ENCODE data around the gene NUP205. TPM values are rescaled to one million over a fixed set of nuclear protein-coding genes. Genes with fewer than 3 reads are reported as not detected.
"Not testable (repeated sequence)": the region's sequence is repeated elsewhere in the genome, so short reads cannot be mapped to it uniquely, and the experiment has no call there.

The NUP205 gene
- total RNA-seq, 8 experiments from 2014 or later = 26.2 to 68.4 (median 32.7) TPM

DNA sequence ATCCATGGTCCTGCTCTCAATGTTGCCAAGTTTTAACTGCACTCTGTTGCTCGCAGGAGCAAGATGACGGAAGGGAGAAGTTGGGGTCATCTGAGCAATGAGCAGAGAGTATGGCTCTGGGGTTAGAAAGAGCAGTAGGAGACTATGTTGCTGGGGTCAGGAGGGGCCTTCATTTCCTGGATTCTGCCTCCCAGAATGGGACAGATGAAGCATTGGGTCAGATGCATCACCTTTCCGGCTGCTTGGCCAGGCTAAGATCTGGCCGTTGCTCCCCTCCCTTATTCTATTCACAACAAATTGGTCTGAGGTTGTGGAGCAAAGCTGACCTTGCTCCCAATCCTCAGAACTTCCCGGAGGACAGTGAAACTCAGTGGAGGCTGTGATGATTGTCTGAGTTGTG is 127.0 kb downstream of the NUP205 start:
- Histone ChIP-seq H3K27ac (no peak overlapping the region), H3K4me3 (no peak overlapping the region), H3K4me1 (replicated peaks in 1 of 2) (no peaks in the 10 kb centered on the region)
- no peak for ATAC-seq (replicated peaks in 6 of 8)
- WGBS, 10 experiments = 80 to 100% (median 90%) methylated on average over 1 to 5 of the region's 5 CpGs; no CpG with 5 or more reads in 1 of the 10 experiments
- in situ Hi-C loops (cut with MboI; ENCODE audit: low pct_unique_long_range_greater_than_20kb in 2 of 9, low sequenced_read_pairs in 9 of 9, unreplicated experiment in 9 of 9) = loop anchor here in 1 of 9 experiments (25.0 kb wide), 1 partner anchor 328 kb away; no protein-coding TSS in a partner anchor

DNA sequence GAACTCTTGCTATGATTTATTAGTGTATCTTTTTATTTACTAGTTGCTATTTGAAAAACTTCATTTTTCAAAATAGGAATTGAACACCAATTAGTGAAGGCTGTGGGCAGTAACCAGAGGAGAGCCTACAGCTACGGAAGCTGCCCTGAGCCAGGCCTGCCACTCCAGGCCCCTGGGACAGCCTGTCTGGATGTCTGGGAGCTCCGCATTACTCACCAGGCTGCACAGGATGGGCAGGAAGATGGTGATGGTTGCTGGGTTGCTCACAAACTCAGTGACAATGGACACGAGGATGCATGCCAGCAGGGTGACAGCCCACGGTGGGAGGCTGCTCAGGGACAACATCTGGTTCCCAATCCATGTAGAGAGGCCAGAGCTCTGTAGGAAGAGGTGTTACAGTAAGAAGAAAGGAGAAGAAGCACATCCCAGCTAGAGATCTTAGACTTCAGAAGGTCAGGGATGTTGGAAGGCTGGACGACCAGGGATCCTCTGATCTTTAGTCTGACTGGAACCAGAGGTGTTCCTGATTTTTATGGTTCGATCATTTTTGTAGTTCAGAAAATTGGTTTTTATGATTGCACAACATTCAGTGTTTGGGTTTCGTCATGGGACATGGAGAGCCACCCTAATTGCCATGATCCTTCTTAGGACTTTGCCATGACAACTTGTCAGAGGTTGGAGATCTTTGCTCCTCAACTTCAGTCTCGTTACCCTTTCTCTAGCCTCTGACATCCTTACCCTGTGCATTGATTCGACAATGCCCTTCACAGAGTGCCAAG is 127.8 kb downstream of the NUP205 start:
- in situ Hi-C loops (cut with MboI; ENCODE audit: low pct_unique_long_range_greater_than_20kb in 2 of 9, low sequenced_read_pairs in 9 of 9, unreplicated experiment in 9 of 9) = loop anchor here in 1 of 9 experiments (25.0 kb wide), 1 partner anchor 327 kb away; no protein-coding TSS in a partner anchor
- H3K27ac ChIP-seq = no peak overlapping the region
- no peak overlapping the region for H3K4me3 ChIP-seq
- no peaks in the 10 kb centered on the region for H3K4me1 ChIP-seq (replicated peaks in 1 of 2)
- no peak for ATAC-seq (replicated peaks in 6 of 8)
- WGBS, 10 experiments = 33 to 100% (median 97%) methylated on average over 1 to 8 of the region's 9 CpGs

DNA sequence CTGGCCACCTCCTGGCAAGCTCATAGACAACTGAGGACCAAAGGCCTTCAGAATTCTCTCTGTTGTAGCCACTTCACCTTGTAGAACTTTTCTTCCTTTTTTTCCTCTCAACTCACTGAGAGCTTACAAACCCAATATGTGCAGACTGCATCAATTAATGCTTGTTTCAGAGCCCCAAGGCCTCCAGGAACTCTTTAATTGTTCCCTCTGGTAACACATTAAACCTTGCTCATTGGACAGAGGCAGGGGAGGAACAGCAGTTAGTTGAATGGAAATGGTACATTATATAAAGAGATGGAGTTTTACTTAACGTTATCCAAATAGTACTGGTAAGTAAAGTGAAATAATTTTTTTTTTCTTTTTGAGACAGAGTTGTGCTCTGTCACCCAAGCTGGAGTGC is 129.7 kb downstream of the NUP205 start:
- 0 to 60% (median 0%) methylated on average over 1 of the region's 1 CpG; no CpG with 5 or more reads in 2 of the 10 experiments for WGBS, 10 experiments
- in situ Hi-C loops (cut with MboI; ENCODE audit: low pct_unique_long_range_greater_than_20kb in 2 of 9, low sequenced_read_pairs in 9 of 9, unreplicated experiment in 9 of 9) = loop anchor here in 1 of 9 experiments (25.0 kb wide), 1 partner anchor 325 kb away; no protein-coding TSS in a partner anchor
- Histone ChIP-seq H3K27ac (no peak overlapping the region), H3K4me3 (no peak overlapping the region), H3K4me1 (replicated peaks in 1 of 2) (no peaks in the 10 kb centered on the region)
- ATAC-seq (replicated peaks in 6 of 8) = no peak

DNA sequence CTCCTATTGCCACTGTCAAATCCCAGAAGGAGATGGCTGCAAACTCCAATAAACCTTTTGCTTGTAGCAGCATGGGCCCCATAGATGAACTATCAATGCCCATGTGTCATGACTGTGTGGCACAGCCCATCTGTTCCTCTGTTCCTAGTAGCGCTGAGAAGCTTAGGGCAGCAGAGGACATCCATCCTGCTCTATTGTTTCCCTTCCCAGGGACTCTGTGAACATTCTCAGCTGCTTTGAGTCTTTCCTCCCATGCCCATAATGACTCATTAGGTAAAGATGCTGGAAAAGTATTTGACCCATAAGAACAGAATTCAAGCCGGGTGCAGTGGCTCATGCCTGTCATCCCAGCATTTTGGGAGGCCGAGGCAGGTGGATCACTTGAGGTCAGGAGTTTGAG is 132.8 kb downstream of the NUP205 start:
- WGBS, 10 experiments = 89 to 100% (median 100%) methylated on average over 1 to 2 of the region's 3 CpGs; no CpG with 5 or more reads in 6 of the 10 experiments
- H3K27ac ChIP-seq = no peak overlapping the region
- in situ Hi-C loops (cut with MboI; ENCODE audit: low pct_unique_long_range_greater_than_20kb in 2 of 9, low sequenced_read_pairs in 9 of 9, unreplicated experiment in 9 of 9) = loop anchor here in 1 of 9 experiments (25.0 kb wide), 1 partner anchor 322 kb away; no protein-coding TSS in a partner anchor

DNA sequence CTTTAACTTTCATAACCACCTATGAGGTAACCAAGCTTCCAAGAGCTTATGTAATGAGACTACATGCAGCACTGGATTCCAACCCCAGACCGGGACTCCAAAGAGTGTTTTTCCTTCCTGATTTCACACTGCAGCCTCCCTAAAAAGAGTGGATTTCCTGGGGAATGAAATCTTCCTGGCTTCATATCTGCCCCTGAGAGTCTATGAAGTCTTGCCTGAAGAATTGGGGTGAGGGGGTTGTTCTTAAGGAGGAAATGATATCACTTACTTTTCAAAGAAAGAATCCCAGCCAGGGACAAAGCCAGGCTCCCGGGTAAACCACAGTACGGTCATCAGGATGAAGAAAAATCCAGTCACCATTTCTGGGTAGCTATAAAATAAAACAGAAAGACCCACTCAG is 134.3 kb downstream of the NUP205 start:
- WGBS, 10 experiments = 49 to 100% (median 82%) methylated on average over 2 to 3 of the region's 3 CpGs; no CpG with 5 or more reads in 2 of the 10 experiments
- ATAC-seq (replicated peaks in 6 of 8) = no peak
- no peak overlapping the region for H3K4me3 ChIP-seq
- in situ Hi-C loops (cut with MboI; ENCODE audit: low pct_unique_long_range_greater_than_20kb in 2 of 9, low sequenced_read_pairs in 9 of 9, unreplicated experiment in 9 of 9) = loop anchor here in 1 of 9 experiments (25.0 kb wide), 1 partner anchor 320 kb away; no protein-coding TSS in a partner anchor
- no peak overlapping the region for H3K27ac ChIP-seq
- H3K4me1 ChIP-seq (replicated peaks in 1 of 2) = no peaks in the 10 kb centered on the region

More for the DNA sequence above, 132.8 kb downstream of the NUP205 start:
- no peak for ATAC-seq (replicated peaks in 6 of 8)
- Histone ChIP-seq H3K4me1 (replicated peaks in 1 of 2) (no peaks in the 10 kb centered on the region), H3K4me3 (no peak overlapping the region)

DNA sequence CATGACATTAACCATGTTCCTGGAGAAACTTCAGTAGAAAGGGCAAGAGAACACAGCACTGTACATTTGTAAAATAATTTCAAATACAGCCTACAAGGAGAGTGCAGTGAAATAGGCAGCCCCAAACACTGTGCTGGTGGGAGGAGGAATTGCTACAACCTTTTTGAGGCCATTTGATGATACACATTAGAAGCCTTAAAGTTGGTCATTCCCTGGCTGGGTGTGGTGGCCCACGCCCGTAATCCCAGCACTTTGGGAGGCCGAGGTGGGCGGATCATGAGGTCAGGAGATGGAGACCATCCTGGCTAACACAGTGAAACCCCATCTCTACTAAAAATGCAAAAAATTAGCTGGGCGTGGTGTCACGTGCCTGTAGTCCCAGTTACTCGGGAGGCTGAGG is 134.9 kb downstream of the NUP205 start:
- not testable (repeated sequence) for H3K27ac ChIP-seq; ATAC-seq (replicated peaks in 6 of 8); H3K4me3 ChIP-seq; H3K4me1 ChIP-seq (replicated peaks in 1 of 2)
- in situ Hi-C loops (cut with MboI; ENCODE audit: low pct_unique_long_range_greater_than_20kb in 2 of 9, low sequenced_read_pairs in 9 of 9, unreplicated experiment in 9 of 9) = loop anchor here in 1 of 9 experiments (25.0 kb wide), 1 partner anchor 320 kb away; no protein-coding TSS in a partner anchor
- WGBS, 10 experiments = 60 to 100% (median 97%) methylated on average over 1 to 6 of the region's 7 CpGs; no CpG with 5 or more reads in 2 of the 10 experiments

DNA sequence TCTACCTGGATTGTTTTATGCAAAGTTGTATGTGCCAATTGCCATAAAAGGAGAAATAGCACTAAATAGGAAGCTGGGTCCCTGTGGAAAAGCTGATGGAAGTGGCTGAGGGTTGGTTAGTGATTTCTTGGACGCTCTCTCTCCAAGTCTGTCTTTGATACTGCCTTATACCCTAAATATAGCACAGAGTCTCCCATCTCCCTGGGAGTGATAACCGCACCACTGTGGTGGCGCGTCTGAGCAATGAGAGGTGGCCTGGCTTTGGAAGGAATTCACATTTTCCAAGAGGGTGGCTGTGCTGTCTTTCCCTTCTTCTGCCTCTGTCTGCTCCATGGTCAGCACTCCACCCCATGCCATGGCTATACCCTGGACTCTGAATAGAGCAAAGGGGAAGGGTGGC is 135.8 kb downstream of the NUP205 start:
- WGBS, 10 experiments = 86 to 100% (median 100%) methylated on average over 1 of the region's 4 CpGs; no CpG with 5 or more reads in 6 of the 10 experiments
- Histone ChIP-seq H3K4me3 (no peak overlapping the region), H3K27ac (no peak overlapping the region), H3K4me1 (replicated peaks in 1 of 2) (no peaks in the 10 kb centered on the region)
- ATAC-seq (replicated peaks in 6 of 8) = no peak
- in situ Hi-C loops (cut with MboI; ENCODE audit: low pct_unique_long_range_greater_than_20kb in 2 of 9, low sequenced_read_pairs in 9 of 9, unreplicated experiment in 9 of 9) = loop anchor here in 1 of 9 experiments (25.0 kb wide), 1 partner anchor 319 kb away; no protein-coding TSS in a partner anchor

DNA sequence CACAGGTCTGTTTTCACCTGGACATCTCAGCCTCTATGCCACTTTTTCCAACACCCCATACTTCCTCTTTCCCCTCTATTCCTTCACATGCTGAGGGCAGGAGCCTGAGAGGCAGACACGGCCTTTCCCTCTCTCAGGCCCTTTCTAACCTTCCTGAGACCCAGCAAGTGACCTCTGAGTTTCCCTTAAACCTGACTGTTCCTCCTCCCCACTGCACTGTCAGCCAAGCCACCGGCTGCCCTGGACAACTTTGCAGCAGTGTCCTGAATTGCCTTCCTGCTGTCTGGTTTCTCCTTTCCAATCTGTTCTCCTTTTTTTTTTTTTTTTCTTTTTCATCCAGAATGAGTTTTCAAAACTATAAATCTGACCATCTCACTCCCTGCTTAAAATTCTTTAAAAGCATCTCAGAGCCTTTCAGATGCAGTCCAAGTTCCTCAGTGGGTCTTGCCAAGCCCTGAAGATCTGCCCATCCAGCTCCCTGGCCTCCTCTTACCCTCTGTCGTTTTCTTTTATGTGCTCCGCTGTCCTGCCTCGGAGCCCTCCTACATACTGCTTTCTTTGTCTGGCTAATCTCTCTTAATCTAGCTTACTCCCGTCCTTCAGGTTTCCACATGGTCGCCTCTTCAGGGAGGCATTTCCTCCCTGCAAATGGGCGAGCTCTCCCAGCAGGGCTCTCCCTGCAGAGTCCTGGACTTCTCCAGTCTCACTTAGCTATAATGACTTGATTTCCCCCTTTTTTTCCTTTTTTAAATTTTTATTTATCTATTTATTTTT is 139.7 kb downstream of the NUP205 start:
- WGBS, 10 experiments = 24 to 82% (median 71%) methylated on average over 2 to 8 of the region's 8 CpGs; no CpG with 5 or more reads in 1 of the 10 experiments
- in situ Hi-C loops (cut with MboI; ENCODE audit: low pct_unique_long_range_greater_than_20kb in 2 of 9, low sequenced_read_pairs in 9 of 9, unreplicated experiment in 9 of 9) = loop anchor here in 1 of 9 experiments (25.0 kb wide), 1 partner anchor 315 kb away; no protein-coding TSS in a partner anchor
- Histone ChIP-seq H3K4me3 (no peak overlapping the region), H3K27ac (no peak overlapping the region), H3K4me1 (replicated peaks in 1 of 2) (no peaks in the 10 kb centered on the region)
- ATAC-seq (replicated peaks in 6 of 8) = no peak

Other genes starting within 250 kb of the NUP205 start
- gene CNOT4, start 47.8 kb upstream of the NUP205 start, total RNA-seq = 10 to 100 TPM; 10.5 to 22.6 (median 15.5) TPM
- 10 to 100 TPM; 17.0 to 39.7 (median 29.1) TPM for gene STMP1, start 104.6 kb downstream of the NUP205 start, total RNA-seq
- gene SLC13A4, start 170.3 kb downstream of the NUP205 start, total RNA-seq = 1 to 10 TPM in 7 of 8 experiments, under 1 TPM in 1; 0.60 to 6.5 (median 1.7) TPM
- 10 to 100 TPM in 1 of 8 experiments, under 1 TPM in 3, not detected in 4; 0.13 to 11.3 (median 0.30) TPM for gene FAM180A, start 190.9 kb downstream of the NUP205 start, total RNA-seq